Activated T-helper 17 cell treated with anti-CD3 and anti-CD28 coated beads, Interleukin-2, amount 50 U/mL, for 72 hours (primary cell): ENCODE results near the gene KLK6. TPM values are rescaled to one million over a fixed set of nuclear protein-coding genes. Genes with fewer than 3 reads are reported as not detected.
"Not testable (repeated sequence)": the region's sequence is repeated elsewhere in the genome, so short reads cannot be mapped to it uniquely, and the experiment has no call there.

ENCODE experiments used
- ATAC-seq: fragments of 150-1000 bp; cut with Tn5 transposase; replicated peaks from 2 replicates; pipeline ENCODE4 v1.10.0; 2021; ENCODE audit warnings: mild to moderate bottlenecking, moderate library complexity
- H3K27ac Mint-ChIP-seq: one replicate; pipeline ENCODE4 v1.8.0; 2022; ENCODE audit warnings: mixed read lengths
- H3K27me3 Mint-ChIP-seq: one replicate; pipeline ENCODE4 v1.8.0; 2022; ENCODE audit warnings: mixed read lengths
- H3K36me3 Mint-ChIP-seq: one replicate; pipeline ENCODE4 v1.8.0; 2022; ENCODE audit warnings: low read depth, mild to moderate bottlenecking, mixed read lengths
- H3K4me1 Mint-ChIP-seq: one replicate; pipeline ENCODE4 v1.8.0; 2022; ENCODE audit warnings: mixed read lengths
- H3K4me3 Mint-ChIP-seq: one replicate; pipeline ENCODE4 v1.8.0; 2022; ENCODE audit warnings: mild to moderate bottlenecking, mixed read lengths
- H3K9me3 Mint-ChIP-seq: one replicate; pipeline ENCODE4 v1.8.0; 2022; ENCODE audit warnings: mixed read lengths
- total RNA-seq, 2 donors: library from RNA; stranded (reverse); gene quantifications; one replicate each; pipeline ENCODE4 v1.2.3, GENCODE V29; 2022

The KLK6 gene
- total RNA-seq, 2 donors from 2014 or later, result not detected

- Mint-ChIP-seq H3K36me3 (no peaks in the 10 kb centered on the region), H3K27me3 (peaks cover 53% of the 10 kb centered on the region), H3K27ac (no peak overlapping the region), H3K9me3 (no peaks in the 10 kb centered on the region), H3K4me1 (no peaks in the 10 kb centered on the region), H3K4me3 (no peak overlapping the region)
- no peak for ATAC-seq
These were observed 8.2 kb upstream of the KLK6 start for GRCh38 chr19:50977626-50978025.

GRCh38 chr19:50975766-50976165 is 6.4 kb upstream of the KLK6 start:
- Mint-ChIP-seq H3K4me1 (no peaks in the 10 kb centered on the region), H3K27ac (no peak overlapping the region), H3K36me3 (no peaks in the 10 kb centered on the region), H3K4me3 (no peak overlapping the region), H3K27me3 (peaks cover 46% of the 10 kb centered on the region), H3K9me3 (no peaks in the 10 kb centered on the region)
- ATAC-seq, result no peak

GRCh38 chr19:50974702-50975556 is 5.5 kb upstream of the KLK6 start:
- H3K9me3 Mint-ChIP-seq, result no peaks in the 10 kb centered on the region
- H3K4me3 Mint-ChIP-seq, result no peak overlapping the region
- no peaks in the 10 kb centered on the region for H3K4me1 Mint-ChIP-seq
- peaks cover 48% of the 10 kb centered on the region for H3K27me3 Mint-ChIP-seq
- ATAC-seq, result no peak
- H3K27ac Mint-ChIP-seq, result no peak overlapping the region
- H3K36me3 Mint-ChIP-seq, result no peaks in the 10 kb centered on the region

GRCh38 chr19:50972795-50973376 is 3.5 kb upstream of the KLK6 start:
- no peak overlapping the region for H3K4me3 Mint-ChIP-seq
- H3K27me3 Mint-ChIP-seq, result peaks cover 41% of the 10 kb centered on the region
- no peak overlapping the region for H3K27ac Mint-ChIP-seq
- no peaks in the 10 kb centered on the region for H3K9me3 Mint-ChIP-seq
- no peak for ATAC-seq
- no peaks in the 10 kb centered on the region for H3K4me1 Mint-ChIP-seq
- no peaks in the 10 kb centered on the region for H3K36me3 Mint-ChIP-seq

- not testable (repeated sequence) for H3K9me3 Mint-ChIP-seq, H3K4me1 Mint-ChIP-seq, H3K4me3 Mint-ChIP-seq, ATAC-seq, H3K27ac Mint-ChIP-seq, H3K36me3 Mint-ChIP-seq
- H3K27me3 Mint-ChIP-seq, result peaks cover 38% of the 10 kb centered on the region
These were observed 419 bp upstream of the KLK6 start for GRCh38 chr19:50969810-50970209.

- Mint-ChIP-seq H3K4me3 (no peak overlapping the region), H3K4me1 (no peaks in the 10 kb centered on the region), H3K9me3 (no peaks in the 10 kb centered on the region), H3K27ac (no peak overlapping the region), H3K27me3 (peaks cover 38% of the 10 kb centered on the region), H3K36me3 (no peaks in the 10 kb centered on the region)
- no peak for ATAC-seq
These were observed 527 bp downstream of the KLK6 start for GRCh38 chr19:50968716-50969412.

GRCh38 chr19:50967929-50968715 is 1.3 kb downstream of the KLK6 start:
- ATAC-seq, result no peak
- no peak overlapping the region for H3K4me3 Mint-ChIP-seq
- H3K27me3 Mint-ChIP-seq, result peaks cover 42% of the 10 kb centered on the region
- H3K9me3 Mint-ChIP-seq, result no peaks in the 10 kb centered on the region
- H3K36me3 Mint-ChIP-seq, result no peaks in the 10 kb centered on the region
- H3K27ac Mint-ChIP-seq, result no peak overlapping the region
- H3K4me1 Mint-ChIP-seq, result no peaks in the 10 kb centered on the region

GRCh38 chr19:50964266-50964665 is 5.1 kb downstream of the KLK6 start:
- peaks cover 4% of the 10 kb centered on the region for H3K4me1 Mint-ChIP-seq
- peaks cover 15% of the 10 kb centered on the region for H3K9me3 Mint-ChIP-seq
- peaks cover 42% of the 10 kb centered on the region for H3K27me3 Mint-ChIP-seq
- H3K27ac Mint-ChIP-seq, result no peak overlapping the region
- no peak overlapping the region for H3K4me3 Mint-ChIP-seq
- no peak for ATAC-seq
- no peaks in the 10 kb centered on the region for H3K36me3 Mint-ChIP-seq

- H3K36me3 Mint-ChIP-seq, result no peaks in the 10 kb centered on the region
- peaks cover 16% of the 10 kb centered on the region for H3K9me3 Mint-ChIP-seq
- peaks cover 6% of the 10 kb centered on the region for H3K4me1 Mint-ChIP-seq
- no peak for ATAC-seq
- H3K4me3 Mint-ChIP-seq, result no peak overlapping the region
- no peak overlapping the region for H3K27ac Mint-ChIP-seq
- H3K27me3 Mint-ChIP-seq, result peaks cover 49% of the 10 kb centered on the region
These were observed 6.0 kb downstream of the KLK6 start for GRCh38 chr19:50963381-50963780.

GRCh38 chr19:50962245-50962644 is 7.1 kb downstream of the KLK6 start:
- no peaks in the 10 kb centered on the region for H3K36me3 Mint-ChIP-seq
- no peak overlapping the region for H3K4me3 Mint-ChIP-seq
- H3K27ac Mint-ChIP-seq, result no peak overlapping the region
- no peak for ATAC-seq
- H3K9me3 Mint-ChIP-seq, result peaks cover 16% of the 10 kb centered on the region
- peaks cover 6% of the 10 kb centered on the region for H3K4me1 Mint-ChIP-seq
- peaks cover 46% of the 10 kb centered on the region for H3K27me3 Mint-ChIP-seq

- peaks cover 40% of the 10 kb centered on the region for H3K27me3 Mint-ChIP-seq
These were observed 9.5 kb downstream of the KLK6 start for GRCh38 chr19:50959731-50960500.

GRCh38 chr19:50957587-50957986 is 11.8 kb downstream of the KLK6 start:
- Mint-ChIP-seq H3K9me3 (peaks cover 12% of the 10 kb centered on the region), H3K36me3 (no peaks in the 10 kb centered on the region)

More at GRCh38 chr19:50959731-50960500, 9.5 kb downstream of the KLK6 start:
- no peak overlapping the region for H3K4me3 Mint-ChIP-seq
- H3K9me3 Mint-ChIP-seq, result peaks cover 16% of the 10 kb centered on the region
- no peaks in the 10 kb centered on the region for H3K36me3 Mint-ChIP-seq
- no peak for ATAC-seq
- H3K27ac Mint-ChIP-seq, result no peak overlapping the region
- peaks cover 6% of the 10 kb centered on the region for H3K4me1 Mint-ChIP-seq

GRCh38 chr19:50952910-50953309 is 16.5 kb downstream of the KLK6 start, which contains the start of gene KLK5:
Gene KLK5 (minus strand): TSS chr19:50953038. CDS start chr19:50952657, 381 bp downstream.
- Mint-ChIP-seq H3K27ac (no peak within 1 kb of the TSS), H3K4me3 (no peak within 1 kb of the TSS), H3K4me1 (no peaks in the 10 kb centered on the region), H3K36me3 (no peaks in the 10 kb centered on the region), H3K9me3 (no peaks in the 10 kb centered on the region), H3K27me3 (peaks cover 31% of the 10 kb centered on the region)
- no peak for ATAC-seq

More at GRCh38 chr19:50957587-50957986, 11.8 kb downstream of the KLK6 start:
- H3K4me1 Mint-ChIP-seq, result peaks cover 6% of the 10 kb centered on the region
- no peak overlapping the region for H3K4me3 Mint-ChIP-seq
- ATAC-seq, result no peak
- peaks cover 37% of the 10 kb centered on the region for H3K27me3 Mint-ChIP-seq
- no peak overlapping the region for H3K27ac Mint-ChIP-seq
